WTC11 (cell line): ENCODE measurements around the gene ENO3. TPM values are rescaled to one million over a fixed set of nuclear protein-coding genes. Genes with fewer than 3 reads are reported as not detected.

Experiments
- ATF1 ChIP-seq: sonication (generic); formaldehyde crosslinking; IDR thresholded peaks from 2 replicates; pipeline ENCODE4 v1.8.1; 2023; ENCODE audit warnings: mild to moderate bottlenecking, moderate library complexity, missing genetic modification reagents
- CBFB ChIP-seq: sonication (generic); formaldehyde crosslinking; IDR thresholded peaks from 2 replicates; pipeline ENCODE4 v1.8.1; 2022; ENCODE audit warnings: mild to moderate bottlenecking, low read depth, missing genetic modification reagents
- CDX4 ChIP-seq: fragments of 250-450 bp; sonication (Bioruptor Pico); IDR thresholded peaks from 2 replicates; pipeline ENCODE4 v1.9.0; 2021; ENCODE audit warnings: moderate library complexity, mild to moderate bottlenecking, inconsistent platforms, borderline replicate concordance
- E2F1 ChIP-seq: sonication (generic); formaldehyde crosslinking; IDR thresholded peaks from 2 replicates; pipeline ENCODE4 v1.8.0; 2022; ENCODE audit warnings: mild to moderate bottlenecking, missing genetic modification reagents
- ERG ChIP-seq: fragments of 250-450 bp; sonication (Bioruptor Pico); IDR thresholded peaks from 2 replicates; pipeline ENCODE4 v1.8.0; 2021; ENCODE audit warnings: mild to moderate bottlenecking
- GTF2I ChIP-seq: fragments of 250-450 bp; sonication (Bioruptor Pico); conservative IDR thresholded peaks from 2 replicates; pipeline ENCODE4 v1.4.0; 2021; ENCODE audit warnings: mild to moderate bottlenecking
- IRF2 ChIP-seq: sonication (generic); formaldehyde crosslinking; IDR thresholded peaks from 2 replicates; pipeline ENCODE4 v1.8.0; 2022; ENCODE audit warnings: low read depth, missing genetic modification reagents, borderline replicate concordance
- JAZF1 ChIP-seq: fragments of 250-450 bp; sonication (Bioruptor Pico); IDR thresholded peaks from 2 replicates; pipeline ENCODE4 v1.9.0; 2021; ENCODE audit warnings: moderate library complexity, mild to moderate bottlenecking, inconsistent platforms
- NFYB ChIP-seq: sonication (generic); formaldehyde crosslinking; conservative IDR thresholded peaks from 2 replicates; pipeline ENCODE4 v1.8.0; 2022; ENCODE audit warnings: low read depth, missing genetic modification reagents
- NR1H2 ChIP-seq: sonication (generic); formaldehyde crosslinking; IDR thresholded peaks from 2 replicates; pipeline ENCODE4 v1.9.0; 2021; ENCODE audit warnings: mild to moderate bottlenecking, moderate library complexity, missing genetic modification reagents
- NR2C2 ChIP-seq: sonication (generic); formaldehyde crosslinking; IDR thresholded peaks from 2 replicates; pipeline ENCODE4 v1.8.0; 2022; ENCODE audit warnings: mild to moderate bottlenecking, missing genetic modification reagents
- NR3C1 ChIP-seq: sonication (generic); formaldehyde crosslinking; conservative IDR thresholded peaks from 2 replicates; pipeline ENCODE4 v1.8.1; 2023; ENCODE audit warnings: low read depth, mild to moderate bottlenecking, missing genetic modification reagents
- PREB ChIP-seq: sonication (generic); formaldehyde crosslinking; IDR thresholded peaks from 2 replicates; pipeline ENCODE4 v1.8.1; 2022; ENCODE audit warnings: mild to moderate bottlenecking, missing genetic modification reagents, moderate library complexity, borderline replicate concordance
- STAT6 ChIP-seq: sonication (generic); formaldehyde crosslinking; conservative IDR thresholded peaks from 2 replicates; pipeline ENCODE4 v1.8.1; 2023; ENCODE audit warnings: mild to moderate bottlenecking, low read depth, missing genetic modification reagents, moderate library complexity
- TEAD4 ChIP-seq: sonication (generic); formaldehyde crosslinking; IDR thresholded peaks from 2 replicates; pipeline ENCODE4 v1.8.0; 2022; ENCODE audit warnings: mild to moderate bottlenecking, missing genetic modification reagents
- TP53 ChIP-seq: sonication (generic); formaldehyde crosslinking; IDR thresholded peaks from 2 replicates; pipeline ENCODE4 v1.8.1; 2023; ENCODE audit warnings: mild to moderate bottlenecking, missing genetic modification reagents
- ZNF263 ChIP-seq: sonication (generic); formaldehyde crosslinking; IDR thresholded peaks from 2 replicates; pipeline ENCODE4 v1.8.1; 2022; ENCODE audit warnings: low read depth, mild to moderate bottlenecking, moderate library complexity, missing genetic modification reagents
- ZNF281 ChIP-seq: sonication (generic); formaldehyde crosslinking; IDR thresholded peaks from 2 replicates; pipeline ENCODE4 v1.8.0; 2023; ENCODE audit warnings: mild to moderate bottlenecking, missing genetic modification reagents
- ZNF423 ChIP-seq: fragments of 250-450 bp; sonication (Bioruptor Pico); IDR thresholded peaks from 2 replicates; pipeline ENCODE4 v2.1.2; 2022; ENCODE audit warnings: mild to moderate bottlenecking, moderate library complexity
- ZNF425 ChIP-seq: fragments of 250-450 bp; sonication (Bioruptor Pico); conservative IDR thresholded peaks from 2 replicates; pipeline ENCODE4 v1.9.0; 2021; ENCODE audit warnings: mild to moderate bottlenecking
- ZNF512 ChIP-seq: sonication (generic); formaldehyde crosslinking; IDR thresholded peaks from 2 replicates; pipeline ENCODE4 v1.8.1; 2022; ENCODE audit warnings: missing genetic modification reagents, borderline replicate concordance
- ZSCAN18 ChIP-seq: fragments of 250-450 bp; sonication (Bioruptor Pico); IDR thresholded peaks from 2 replicates; pipeline ENCODE4 v2.1.2; 2022; ENCODE audit warnings: mild to moderate bottlenecking, moderate library complexity
- total RNA-seq: library from RNA; stranded (reverse); gene quantifications from 3 replicates; pipeline ENCODE4 v1.2.3, GENCODE V29; 2021

ENO3 gene
- total RNA-seq, 1 experiment from 2014 or later: 30.9 TPM

- TF ChIP-seq ZNF425 (no peak), STAT6 (CRISPR knock-in tag) (no peak), ATF1 (no peak), NR2C2 (CRISPR knock-in tag) (no peak), TP53 (CRISPR knock-in tag) (peak; percentile 27; the same call in 1 of the 2 replicates), ZSCAN18 (CRISPR knock-in tag) (no peak), ZNF423 (CRISPR knock-in tag) (no peak), NR3C1 (CRISPR knock-in tag) (no peak), NR1H2 (no peak), ERG (no peak), ZNF263 (CRISPR knock-in tag) (no peak), E2F1 (no peak), JAZF1 (no peak), ZNF281 (0 out of 2 replicates have a peak, but pooled peaks have one; percentile 60), IRF2 (no peak), GTF2I (no peak), TEAD4 (no peak), PREB (CRISPR knock-in tag) (no peak), ZNF512 (CRISPR knock-in tag) (no peak), CDX4 (CRISPR knock-in tag) (no peak), CBFB (CRISPR knock-in tag) (no peak), NFYB (CRISPR knock-in tag) (no peak)
Observed at GRCh38 chr17:4949321-4950074, 1.4 kb upstream of the ENO3 start (continued).
